Endothelial cell of umbilical vein (primary cell): ENCODE measurements around the gene ALLC. TPM values are rescaled to one million over a fixed set of nuclear protein-coding genes. Genes with fewer than 3 reads are reported as not detected.

ENCODE experiments used
- BruUV-seq: library from RNA; stranded (reverse); fragments of 400-500 nt; replicated peaks from 2 replicates; lab custom pipeline; 2021; lab: Mats Ljungman, UMichigan
- CTCF ChIA-PET: fragments of 300-600, 350-600 bp; sonication (Branson Sonifier 250); formaldehyde crosslinking; loops from one replicate; lab custom pipeline; 2021; ENCODE audit warnings: antibody characterized with exemption, inconsistent platforms; lab: Charles Lee
- POLR2A ChIA-PET: fragments of 300-600, 350-600 bp; sonication (Branson Sonifier 250); formaldehyde crosslinking; loops from one replicate; lab custom pipeline; 2021; ENCODE audit warnings: antibody characterized with exemption, inconsistent platforms; lab: Charles Lee
- DNase-seq: peaks from one replicate; pipeline ENCODE4 v3.0.0-alpha.2; 2011; ENCODE audit warnings: low read depth, low spot score
- FAIRE-seq: peaks from 2 replicates; lab custom pipeline; 2011; peaks lifted over from hg19 to GRCh38; lab: Jason Lieb, UNC
- H2AFZ ChIP-seq: 2 replicates; pipeline ENCODE4 v1.6.0; 2012; ENCODE audit warnings: low read depth, low read length, control low read depth, inconsistent platforms
- H3K27ac ChIP-seq: 2 replicates; pipeline ENCODE4 v1.5.1; 2011; ENCODE audit warnings: low read depth, mild to moderate bottlenecking, control low read depth, low read length, moderate library complexity; ENCODE audit not compliant: insufficient read depth
- H3K27me3 ChIP-seq, 2 experiments: 2 replicates each; pipeline versions ENCODE4 v1.6.0 to v1.6.1; 2011; ENCODE audit warnings: low read length in 2 of 2, mixed read lengths in 1 of 2; ENCODE audit not compliant: control insufficient read depth in 2 of 2, insufficient read depth in 2 of 2
- H3K36me3 ChIP-seq, 2 experiments: 2 replicates in 1 of 2; 3 replicates in 1 of 2; pipeline ENCODE4 v1.5.1; 2011; ENCODE audit warnings: low read length in 2 of 2, mild to moderate bottlenecking in 1 of 2, moderate library complexity in 1 of 2; ENCODE audit not compliant: control insufficient read depth in 2 of 2, insufficient read depth in 2 of 2; ENCODE audit errors: extremely low read depth in 1 of 2
- H3K4me1 ChIP-seq: 3 replicates; pipeline ENCODE4 v1.5.1; 2011; ENCODE audit warnings: mild to moderate bottlenecking, low read length; ENCODE audit not compliant: control insufficient read depth, insufficient read depth; ENCODE audit errors: extremely low read depth
- H3K4me2 ChIP-seq: 2 replicates; pipeline ENCODE4 v1.6.1; 2011; ENCODE audit warnings: low read length, control low read depth, mixed read lengths; ENCODE audit not compliant: insufficient read depth
- H3K4me3 ChIP-seq, 3 experiments: fragments of 200-600 bp in 1 of 3; sonication (generic), shearing (Covaris generic) in 1 of 3; replicated peaks in 1 of 3; 2 replicates each; pipeline ENCODE4 v1.5.1; 2011 to 2016; ENCODE audit warnings: control low read depth in 3 of 3, low read length in 3 of 3, mild to moderate bottlenecking in 2 of 3, inconsistent platforms in 1 of 3, low read depth in 1 of 3, moderate library complexity in 1 of 3; ENCODE audit not compliant: insufficient read depth in 1 of 3
- H3K79me2 ChIP-seq: 2 replicates; pipeline ENCODE4 v1.6.0; 2012; ENCODE audit warnings: low read length, inconsistent platforms; ENCODE audit not compliant: control insufficient read depth, insufficient read depth
- H3K9ac ChIP-seq: replicated peaks from 2 replicates; pipeline ENCODE3; 2011; ENCODE audit warnings: low read length, control low read depth; ENCODE audit not compliant: insufficient read depth; ENCODE audit errors: extremely low read depth
- H3K9me1 ChIP-seq: replicated peaks from 3 replicates; pipeline ENCODE4 v1.6.0; 2011; ENCODE audit warnings: mild to moderate bottlenecking, low read length; ENCODE audit not compliant: control insufficient read depth, insufficient read depth; ENCODE audit errors: extremely low read depth
- H3K9me3 ChIP-seq: replicated peaks from 2 replicates; pipeline ENCODE4 v1.5.1; 2012; ENCODE audit warnings: low read length, inconsistent platforms; ENCODE audit not compliant: control insufficient read depth, insufficient read depth
- H4K20me1 ChIP-seq: replicated peaks from 2 replicates; pipeline ENCODE3; 2011; ENCODE audit warnings: mild to moderate bottlenecking, low read length; ENCODE audit not compliant: control insufficient read depth, insufficient read depth; ENCODE audit errors: extremely low read depth
- EZH2 ChIP-seq: IDR thresholded peaks from 2 replicates; pipeline ENCODE4 v1.6.1; 2012; ENCODE audit warnings: borderline replicate concordance, low read depth, mild to moderate bottlenecking, moderate library complexity, low read length, inconsistent platforms; ENCODE audit not compliant: severe bottlenecking
- FOS ChIP-seq: IDR thresholded peaks from 2 replicates; pipeline ENCODE4 v1.6.1; 2011; ENCODE audit warnings: mild to moderate bottlenecking, low read length, moderate library complexity, borderline replicate concordance; ENCODE audit not compliant: insufficient read depth
- GATA2 ChIP-seq: IDR thresholded peaks from 2 replicates; pipeline ENCODE4 v1.7.0; 2011; ENCODE audit warnings: low read depth, mild to moderate bottlenecking, moderate library complexity, mixed read lengths, low read length; ENCODE audit not compliant: insufficient read length, insufficient read depth
- JUN ChIP-seq: IDR thresholded peaks from 2 replicates; pipeline ENCODE4 v1.6.1; 2011; ENCODE audit warnings: borderline replicate concordance, low read depth; ENCODE audit not compliant: insufficient read length, insufficient read depth
- POLR2A ChIP-seq: IDR thresholded peaks from 2 replicates; pipeline ENCODE4 v1.6.1; 2012; ENCODE audit warnings: low read depth, mild to moderate bottlenecking, control low read depth, low read length
- POLR2AphosphoS5 ChIP-seq: IDR thresholded peaks from 2 replicates; pipeline ENCODE4 v1.6.1; 2012; ENCODE audit warnings: low read depth, mild to moderate bottlenecking, control low read depth, low read length, moderate library complexity; ENCODE audit not compliant: insufficient read depth
- dilution Hi-C: fragments of 300-500 bp; cut with MboI; formaldehyde crosslinking; loops from one replicate; pipeline ENCODE4 v1.15.0; 2019; ENCODE audit warnings: low sequenced_read_pairs; ENCODE audit not compliant: extremely low pct_ligation_motif_present
- intact Hi-C: fragments of 100-400 bp; cut with micrococcal nuclease; formaldehyde crosslinking; loops from one replicate; pipeline ENCODE4 v1.10.0; 2022
- polyA plus RNA-seq, 4 experiments: library from polyadenylated mRNA; depleted of rRNA in 3 of 4; stranded (reverse) in 3 of 4; unstranded in 1 of 4; fragments of >200 nt; gene quantifications; 2 replicates each; pipeline versions ENCODE4 v1.2.1 to v1.2.3, GENCODE V29; 2011 to 2012; ENCODE audit warnings: missing spikeins in 1 of 4
- total RNA-seq: library from RNA; stranded (reverse); gene quantifications from 2 replicates; pipeline ENCODE4 v1.2.3, GENCODE V29; 2021
- TF ChIP-seq, protein P1 (sequence below), 2 donors: IDR thresholded peaks; 1 replicate in 1 of 2; 2 replicates in 1 of 2; pipeline ENCODE4 v1.5.1; 2011; ENCODE audit warnings: low read length in 2 of 2, mild to moderate bottlenecking in 2 of 2, moderate library complexity in 2 of 2, control low read depth in 1 of 2, inconsistent platforms in 1 of 2, low read depth in 1 of 2; ENCODE audit not compliant: insufficient read depth in 1 of 2; ENCODE audit errors: extremely low read depth in 1 of 2
- TF ChIP-seq, protein P2 (sequence below): IDR thresholded peaks from 2 replicates; pipeline ENCODE4 v1.6.1; 2011; ENCODE audit not compliant: insufficient read depth, insufficient read length

Gene ALLC
- total and polyA plus RNA-seq, 2 donors (not counting 3 experiments of a cell fraction or from before 2014, with no cell fraction given) = not detected

DNA sequence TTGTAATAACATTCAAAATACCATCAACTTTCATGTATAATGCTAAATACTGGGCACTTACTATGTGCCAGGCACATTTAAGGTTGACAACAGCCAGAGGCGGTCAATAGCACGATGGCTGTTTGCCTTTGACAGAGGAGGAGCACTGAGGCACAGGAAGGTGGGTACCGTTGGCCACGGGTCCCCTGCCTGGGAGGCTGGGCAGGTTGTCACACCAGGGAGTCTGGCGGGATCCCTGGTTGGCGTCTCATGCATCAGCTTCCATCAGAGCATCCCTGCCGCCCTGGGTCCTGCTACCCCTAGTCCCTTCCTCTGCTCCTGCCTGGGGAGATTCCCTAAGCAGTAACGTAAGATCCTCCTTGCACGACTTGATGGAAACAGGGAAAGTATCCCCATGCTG is 19.4 kb downstream of the ALLC start:
- H3K27ac ChIP-seq = no peak overlapping the region
- H3K9ac ChIP-seq = no peak overlapping the region
- dilution Hi-C loops = no loop called here
- no peak overlapping the region for H2AFZ ChIP-seq
- intact Hi-C loops = no loop called here
- POLR2A ChIA-PET = no interaction called here
- BruUV-seq = no TSS peak
- H3K9me3 ChIP-seq = no peaks in the 10 kb centered on the region
- no peaks in the 10 kb centered on the region for H3K79me2 ChIP-seq
- H3K9me1 ChIP-seq = no peaks in the 10 kb centered on the region
- no peak for DNase-seq
- FAIRE-seq = no peak
- H3K4me3 ChIP-seq = no peak overlapping the region
- no peaks in the 10 kb centered on the region for H3K4me1 ChIP-seq
- TF ChIP-seq, protein P1, sequence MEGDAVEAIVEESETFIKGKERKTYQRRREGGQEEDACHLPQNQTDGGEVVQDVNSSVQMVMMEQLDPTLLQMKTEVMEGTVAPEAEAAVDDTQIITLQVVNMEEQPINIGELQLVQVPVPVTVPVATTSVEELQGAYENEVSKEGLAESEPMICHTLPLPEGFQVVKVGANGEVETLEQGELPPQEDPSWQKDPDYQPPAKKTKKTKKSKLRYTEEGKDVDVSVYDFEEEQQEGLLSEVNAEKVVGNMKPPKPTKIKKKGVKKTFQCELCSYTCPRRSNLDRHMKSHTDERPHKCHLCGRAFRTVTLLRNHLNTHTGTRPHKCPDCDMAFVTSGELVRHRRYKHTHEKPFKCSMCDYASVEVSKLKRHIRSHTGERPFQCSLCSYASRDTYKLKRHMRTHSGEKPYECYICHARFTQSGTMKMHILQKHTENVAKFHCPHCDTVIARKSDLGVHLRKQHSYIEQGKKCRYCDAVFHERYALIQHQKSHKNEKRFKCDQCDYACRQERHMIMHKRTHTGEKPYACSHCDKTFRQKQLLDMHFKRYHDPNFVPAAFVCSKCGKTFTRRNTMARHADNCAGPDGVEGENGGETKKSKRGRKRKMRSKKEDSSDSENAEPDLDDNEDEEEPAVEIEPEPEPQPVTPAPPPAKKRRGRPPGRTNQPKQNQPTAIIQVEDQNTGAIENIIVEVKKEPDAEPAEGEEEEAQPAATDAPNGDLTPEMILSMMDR (IDR thresholded peaks at IDR 0.05; ENCODE audit: extremely low read depth in 1 of 2, insufficient read depth in 1 of 2, low read depth in 1 of 2, low read length in 2 of 2) = no peak
- TF ChIP-seq POLR2AphosphoS5 = no peak
- TF ChIP-seq, protein P2, sequence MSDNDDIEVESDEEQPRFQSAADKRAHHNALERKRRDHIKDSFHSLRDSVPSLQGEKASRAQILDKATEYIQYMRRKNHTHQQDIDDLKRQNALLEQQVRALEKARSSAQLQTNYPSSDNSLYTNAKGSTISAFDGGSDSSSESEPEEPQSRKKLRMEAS = no peak
- no peak for TF ChIP-seq FOS
- TF ChIP-seq EZH2 = no peak
- no peak for TF ChIP-seq JUN
- TF ChIP-seq POLR2A = no peak
- TF ChIP-seq GATA2 = no peak
- no peaks in the 10 kb centered on the region for H3K36me3 ChIP-seq
- CTCF ChIA-PET = no interaction called here
- no peaks in the 10 kb centered on the region for H3K27me3 ChIP-seq
- H4K20me1 ChIP-seq = no peaks in the 10 kb centered on the region
- H3K4me2 ChIP-seq = no peak overlapping the region
